Endothelial cell of umbilical vein (primary cell): Measurements from ENCODE around the gene ERMN.

ENCODE experiments used
- CTCF ChIP-seq, 2 donors: IDR thresholded peaks; 1 replicate in 1 of 2; 2 replicates in 1 of 2; pipeline ENCODE4 v1.5.1; 2011; ENCODE audit warnings: low read length in 2 of 2, mild to moderate bottlenecking in 2 of 2, moderate library complexity in 2 of 2, control low read depth in 1 of 2, inconsistent platforms in 1 of 2, low read depth in 1 of 2; ENCODE audit not compliant: insufficient read depth in 1 of 2; ENCODE audit errors: extremely low read depth in 1 of 2
- EZH2 ChIP-seq: IDR thresholded peaks from 2 replicates; pipeline ENCODE4 v1.6.1; 2012; ENCODE audit warnings: borderline replicate concordance, low read depth, mild to moderate bottlenecking, moderate library complexity, low read length, inconsistent platforms; ENCODE audit not compliant: severe bottlenecking
- FOS ChIP-seq: IDR thresholded peaks from 2 replicates; pipeline ENCODE4 v1.6.1; 2011; ENCODE audit warnings: mild to moderate bottlenecking, low read length, moderate library complexity, borderline replicate concordance; ENCODE audit not compliant: insufficient read depth
- GATA2 ChIP-seq: IDR thresholded peaks from 2 replicates; pipeline ENCODE4 v1.7.0; 2011; ENCODE audit warnings: low read depth, mild to moderate bottlenecking, moderate library complexity, mixed read lengths, low read length; ENCODE audit not compliant: insufficient read length, insufficient read depth
- JUN ChIP-seq: IDR thresholded peaks from 2 replicates; pipeline ENCODE4 v1.6.1; 2011; ENCODE audit warnings: borderline replicate concordance, low read depth; ENCODE audit not compliant: insufficient read length, insufficient read depth
- MYC ChIP-seq: IDR thresholded peaks from one replicate; pipeline ENCODE4 v1.6.1; 2011; ENCODE audit warnings: mild to moderate bottlenecking, low read depth, low read length
- POLR2A ChIP-seq: IDR thresholded peaks from 2 replicates; pipeline ENCODE4 v1.6.1; 2012; ENCODE audit warnings: low read depth, mild to moderate bottlenecking, control low read depth, low read length
- POLR2AphosphoS5 ChIP-seq: IDR thresholded peaks from 2 replicates; pipeline ENCODE4 v1.6.1; 2012; ENCODE audit warnings: low read depth, mild to moderate bottlenecking, control low read depth, low read length, moderate library complexity; ENCODE audit not compliant: insufficient read depth
- TF ChIP-seq, protein P1 (sequence below): IDR thresholded peaks from 2 replicates; pipeline ENCODE4 v1.6.1; 2011; ENCODE audit not compliant: insufficient read depth, insufficient read length

DNA sequence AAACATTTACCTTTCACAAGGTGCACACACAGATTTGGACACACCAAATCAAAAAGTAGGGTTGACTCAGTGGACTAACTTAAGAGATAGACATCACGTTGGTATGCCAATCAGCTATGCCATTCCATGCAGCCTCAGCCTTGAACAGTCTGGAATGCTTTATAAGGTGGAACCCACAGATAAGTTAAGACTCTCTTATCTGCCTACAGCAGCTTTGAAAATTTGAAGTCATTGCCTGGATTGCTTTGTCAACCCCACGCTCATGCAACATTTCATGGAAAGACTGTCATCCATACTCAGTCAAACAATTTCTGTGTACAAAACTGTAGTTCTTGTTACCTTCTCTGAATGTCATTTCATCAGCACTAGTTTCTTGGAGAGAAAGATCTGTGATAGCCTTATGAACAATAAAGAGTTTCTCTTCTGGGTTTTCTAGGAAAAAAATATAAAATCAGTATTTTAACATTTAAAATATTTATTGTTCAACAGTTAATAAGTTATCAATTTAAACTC is 1.2 kb downstream of the ERMN start:
- no peak for TF ChIP-seq CTCF (IDR thresholded peaks at IDR 0.05; ENCODE audit: extremely low read depth in 1 of 2, insufficient read depth in 1 of 2, low read depth in 1 of 2, low read length in 2 of 2)
- TF ChIP-seq POLR2A = no peak
- no peak for TF ChIP-seq JUN
- TF ChIP-seq EZH2 = no peak
- TF ChIP-seq, protein P1, sequence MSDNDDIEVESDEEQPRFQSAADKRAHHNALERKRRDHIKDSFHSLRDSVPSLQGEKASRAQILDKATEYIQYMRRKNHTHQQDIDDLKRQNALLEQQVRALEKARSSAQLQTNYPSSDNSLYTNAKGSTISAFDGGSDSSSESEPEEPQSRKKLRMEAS = no peak
- no peak for TF ChIP-seq POLR2AphosphoS5
- no peak for TF ChIP-seq FOS
- TF ChIP-seq MYC = no peak
- TF ChIP-seq GATA2 = no peak
